RWPE2 (cell line): ENCODE measurements around the gene OR9G4.
A peak's percentile ranks its signal among the peaks of the same experiment; 100 is the strongest.

Source experiments
- ATAC-seq: fragments of 200-7000 bp; cut with Tn5 transposase; 3 replicates; pipeline ENCODE4 v1.9.1; 2021; ENCODE audit warnings: low read depth
- DNase-seq: peaks from one replicate; pipeline ENCODE4 v3.0.0-alpha.2; 2020; ENCODE audit warnings: low spot score
- H3K27ac ChIP-seq: fragments of 450-650 bp; 2 replicates; pipeline ENCODE4 v1.5.1; 2017; ENCODE audit warnings: mild to moderate bottlenecking; ENCODE audit not compliant: poor library complexity, severe bottlenecking
- H3K27me3 ChIP-seq: fragments of 250-450 bp; sonication (Bioruptor Pico); 2 replicates; pipeline ENCODE4 v1.5.1; 2021; ENCODE audit warnings: mild to moderate bottlenecking, moderate library complexity; ENCODE audit not compliant: insufficient read depth, poor library complexity, severe bottlenecking
- H3K36me3 ChIP-seq: fragments of 250-450 bp; sonication (Bioruptor Pico); 2 replicates; pipeline ENCODE4 v1.5.1; 2020; ENCODE audit warnings: low read depth, mild to moderate bottlenecking, moderate library complexity
- H3K4me1 ChIP-seq: fragments of 250-450 bp; sonication (Bioruptor Pico); 2 replicates; pipeline ENCODE4 v1.5.1; 2021; ENCODE audit warnings: mild to moderate bottlenecking, moderate library complexity; ENCODE audit not compliant: insufficient read depth, poor library complexity, severe bottlenecking
- H3K4me3 ChIP-seq: fragments of 250-450 bp; sonication (Bioruptor Pico); 2 replicates; pipeline ENCODE4 v1.5.1; 2021; ENCODE audit warnings: mild to moderate bottlenecking, moderate library complexity; ENCODE audit not compliant: severe bottlenecking
- H3K9me3 ChIP-seq: fragments of 250-450 bp; sonication (Bioruptor Pico); 2 replicates; pipeline ENCODE4 v1.5.1; 2021; ENCODE audit warnings: mild to moderate bottlenecking, moderate library complexity; ENCODE audit not compliant: severe bottlenecking
- CTCF ChIP-seq: fragments of 450-650 bp; IDR thresholded peaks from one replicate; pipeline ENCODE4 v1.5.1; 2017; ENCODE audit warnings: mild to moderate bottlenecking, moderate library complexity; ENCODE audit not compliant: poor library complexity, severe bottlenecking

The OR9G4 gene

GRCh38 chr11:56748597-56748996 is at the start of gene OR9G4:
TSS of gene OR9G4 (minus strand) at chr11:56748697. CDS start at chr11:56743766, 4,931 bp downstream.
- no peak for TF ChIP-seq CTCF
- no peak within 1 kb of the TSS for H3K4me3 ChIP-seq
- no peaks in the 10 kb centered on the region for H3K36me3 ChIP-seq
- no peaks in the 10 kb centered on the region for H3K9me3 ChIP-seq
- H3K27me3 ChIP-seq = no peaks in the 10 kb centered on the region
- ATAC-seq = no peak
- H3K27ac ChIP-seq = no peak within 1 kb of the TSS
- H3K4me1 ChIP-seq = no peaks in the 10 kb centered on the region
- no peak for DNase-seq

- H3K4me1 ChIP-seq = peaks cover 3% of the 10 kb centered on the region
- H3K27ac ChIP-seq = no peak overlapping the region
- H3K4me3 ChIP-seq = no peak overlapping the region
- no peaks in the 10 kb centered on the region for H3K36me3 ChIP-seq
- DNase-seq (no peak), ATAC-seq (peak; percentile 60; the same call in 2 of the 3 replicates)
- peak; percentile 77 for TF ChIP-seq CTCF
- H3K27me3 ChIP-seq = no peaks in the 10 kb centered on the region
- no peaks in the 10 kb centered on the region for H3K9me3 ChIP-seq
These were observed 35.0 kb upstream of the OR9G4 start for GRCh38 chr11:56783448-56784041.

GRCh38 chr11:56782167-56782847 is 33.8 kb upstream of the OR9G4 start:
- H3K4me3 ChIP-seq = no peak overlapping the region
- no peak overlapping the region for H3K27ac ChIP-seq
- no peaks in the 10 kb centered on the region for H3K36me3 ChIP-seq
- no peaks in the 10 kb centered on the region for H3K9me3 ChIP-seq
- no peaks in the 10 kb centered on the region for H3K27me3 ChIP-seq
- TF ChIP-seq CTCF = no peak
- peaks cover 3% of the 10 kb centered on the region for H3K4me1 ChIP-seq
- DNase-seq (no peak), ATAC-seq (no peak)

GRCh38 chr11:56776809-56777208 is 28.3 kb upstream of the OR9G4 start:
- H3K4me1 ChIP-seq = no peaks in the 10 kb centered on the region
- no peak overlapping the region for H3K27ac ChIP-seq
- no peak for TF ChIP-seq CTCF
- no peaks in the 10 kb centered on the region for H3K27me3 ChIP-seq
- DNase-seq = no peak
- no peaks in the 10 kb centered on the region for H3K9me3 ChIP-seq
- no peaks in the 10 kb centered on the region for H3K36me3 ChIP-seq
- no peak overlapping the region for H3K4me3 ChIP-seq
- ATAC-seq = no peak

GRCh38 chr11:56764976-56765375 is 16.5 kb upstream of the OR9G4 start:
- Histone ChIP-seq H3K4me1 (no peaks in the 10 kb centered on the region), H3K9me3 (no peaks in the 10 kb centered on the region), H3K36me3 (no peaks in the 10 kb centered on the region), H3K27me3 (no peaks in the 10 kb centered on the region), H3K4me3 (no peak overlapping the region), H3K27ac (no peak overlapping the region)
- ATAC-seq (peak; percentile 42; the same call in 1 of the 3 replicates), DNase-seq (no peak)
- no peak for TF ChIP-seq CTCF
